SK-N-DZ (cell line): ENCODE results near the gene FUT9.
"Not testable (repeated sequence)": the region's sequence is repeated elsewhere in the genome, so short reads cannot be mapped to it uniquely, and the experiment has no call there.

Source experiments
- DNase-seq: peaks from one replicate; pipeline ENCODE4 v3.0.0-alpha.2; 2015; ENCODE audit warnings: low spot score

FUT9 gene

GRCh38 chr6:96184798-96185197 is 169.0 kb downstream of the FUT9 start:
- DNase-seq = no peak

GRCh38 chr6:96186094-96186493 is 170.3 kb downstream of the FUT9 start:
- no peak for DNase-seq

- no peak for DNase-seq
Observed at GRCh38 chr6:96186516-96187195, 170.9 kb downstream of the FUT9 start.

GRCh38 chr6:96194675-96195074 is 178.9 kb downstream of the FUT9 start:
- DNase-seq = no peak

- no peak for DNase-seq
Observed at GRCh38 chr6:96195272-96195671, 179.5 kb downstream of the FUT9 start.

- DNase-seq = no peak
Observed at GRCh38 chr6:96196633-96197032, 180.9 kb downstream of the FUT9 start.

GRCh38 chr6:96197241-96197640 is 181.5 kb downstream of the FUT9 start:
- DNase-seq = no peak

GRCh38 chr6:96202571-96202970 is 186.8 kb downstream of the FUT9 start:
- no peak for DNase-seq

GRCh38 chr6:96211341-96211740 is 195.6 kb downstream of the FUT9 start:
- DNase-seq = no peak

- peak; percentile 10 for DNase-seq
Observed at GRCh38 chr6:96212066-96212465, 196.3 kb downstream of the FUT9 start.

GRCh38 chr6:96213784-96214183 is 198.0 kb downstream of the FUT9 start:
- no peak for DNase-seq

- no peak for DNase-seq
Observed at GRCh38 chr6:96223695-96224094, 207.9 kb downstream of the FUT9 start.

- DNase-seq = no peak
Observed at GRCh38 chr6:96227135-96227534, 211.4 kb downstream of the FUT9 start.

- no peak for DNase-seq
Observed at GRCh38 chr6:96234444-96234843, 218.7 kb downstream of the FUT9 start.

- no peak for DNase-seq
Observed at GRCh38 chr6:96235927-96236326, 220.2 kb downstream of the FUT9 start.

- no peak for DNase-seq
Observed at GRCh38 chr6:96236471-96236870, 220.7 kb downstream of the FUT9 start.

GRCh38 chr6:96237638-96238347 is 222.0 kb downstream of the FUT9 start:
- DNase-seq = no peak

- no peak for DNase-seq
Observed at GRCh38 chr6:96246563-96246962, 230.8 kb downstream of the FUT9 start.

GRCh38 chr6:96249755-96250154 is 234.0 kb downstream of the FUT9 start:
- no peak for DNase-seq

GRCh38 chr6:96257751-96258150 is 242.0 kb downstream of the FUT9 start:
- DNase-seq = no peak

- not testable (repeated sequence) for DNase-seq
Observed at GRCh38 chr6:96260787-96261430, 245.1 kb downstream of the FUT9 start.
